ENCODE measurements around the gene WDR90. TPM values are rescaled to one million over a fixed set of nuclear protein-coding genes. Genes with fewer than 3 reads are reported as not detected.

The WDR90 gene
- total RNA-seq, 1 experiment from 2014 or later, result 118 TPM

- H3K79me2 ChIP-seq (ENCODE audit: low read depth), result no peaks in the 10 kb centered on the region
- H3K4me3 ChIP-seq, result peak within 1 kb of the TSS; percentile 49
- 0 out of 2 replicates have a peak, but pooled peaks cover 4% of the 10 kb centered on the region for H4K20me1 ChIP-seq (ENCODE audit: insufficient read depth)
- H3K27me3 ChIP-seq (ENCODE audit: insufficient read depth, low read depth), result peaks cover 75% of the 10 kb centered on the region
- peak in 1 of 2 experiments; percentile 60 for DNase-seq
- H3K4me2 ChIP-seq, result peak within 1 kb of the TSS; percentile 61
- no TSS peak for BruUV-seq (replicated peaks)
- no peak within 1 kb of the TSS for H2AFZ ChIP-seq
- TF ChIP-seq EZH2 (IDR thresholded peaks at IDR 0.05; ENCODE audit: low read depth), result no peak
- TF ChIP-seq, protein P1, sequence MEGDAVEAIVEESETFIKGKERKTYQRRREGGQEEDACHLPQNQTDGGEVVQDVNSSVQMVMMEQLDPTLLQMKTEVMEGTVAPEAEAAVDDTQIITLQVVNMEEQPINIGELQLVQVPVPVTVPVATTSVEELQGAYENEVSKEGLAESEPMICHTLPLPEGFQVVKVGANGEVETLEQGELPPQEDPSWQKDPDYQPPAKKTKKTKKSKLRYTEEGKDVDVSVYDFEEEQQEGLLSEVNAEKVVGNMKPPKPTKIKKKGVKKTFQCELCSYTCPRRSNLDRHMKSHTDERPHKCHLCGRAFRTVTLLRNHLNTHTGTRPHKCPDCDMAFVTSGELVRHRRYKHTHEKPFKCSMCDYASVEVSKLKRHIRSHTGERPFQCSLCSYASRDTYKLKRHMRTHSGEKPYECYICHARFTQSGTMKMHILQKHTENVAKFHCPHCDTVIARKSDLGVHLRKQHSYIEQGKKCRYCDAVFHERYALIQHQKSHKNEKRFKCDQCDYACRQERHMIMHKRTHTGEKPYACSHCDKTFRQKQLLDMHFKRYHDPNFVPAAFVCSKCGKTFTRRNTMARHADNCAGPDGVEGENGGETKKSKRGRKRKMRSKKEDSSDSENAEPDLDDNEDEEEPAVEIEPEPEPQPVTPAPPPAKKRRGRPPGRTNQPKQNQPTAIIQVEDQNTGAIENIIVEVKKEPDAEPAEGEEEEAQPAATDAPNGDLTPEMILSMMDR (conservative IDR thresholded peaks at IDR 0.05), result no peak
- H3K9me3 ChIP-seq (ENCODE audit: insufficient read depth, low read depth), result no peaks in the 10 kb centered on the region
- POLR2A ChIA-PET (ENCODE audit: unreplicated experiment), result no interaction called here
- H3K4me1 ChIP-seq (replicated peaks; ENCODE audit: insufficient read depth), result no peaks in the 10 kb centered on the region; the same call in 1 of the 2 replicates
- no peak within 1 kb of the TSS for H3K27ac ChIP-seq
- CTCF ChIA-PET, result interaction anchor here (0.6 kb wide), 1 partner anchor 47 kb away, joined by 3 read pairs; no protein-coding TSS in a partner anchor
- intact Hi-C loops (cut with micrococcal nuclease; ENCODE audit: unreplicated experiment), result no loop called here
- H3F3A ChIP-seq (ENCODE audit: insufficient read depth, low read depth), result peaks cover 6% of the 10 kb centered on the region; the same call in 1 of the 2 replicates
- no peaks in the 10 kb centered on the region for H3K36me3 ChIP-seq (ENCODE audit: low read depth)
- no peaks in the 10 kb centered on the region for H3K9me2 ChIP-seq (ENCODE audit: insufficient read depth)
Measured at GRCh38 chr16:705431-706188, 56.4 kb downstream of the WDR90 start, which contains the start of gene FBXL16. TSS of gene FBXL16 (minus strand) at chr16:705801. CDS start at chr16:697405, 8,396 bp downstream.

GRCh38 chr16:706189-707061, 57.3 kb downstream of the WDR90 start:
- intact Hi-C loops (cut with micrococcal nuclease; ENCODE audit: unreplicated experiment), result no loop called here
- H3K9me2 ChIP-seq (ENCODE audit: insufficient read depth), result no peaks in the 10 kb centered on the region
- peak overlapping the region; percentile 36; the same call in 1 of the 2 replicates for H3K4me2 ChIP-seq
- H3F3A ChIP-seq (ENCODE audit: insufficient read depth, low read depth), result peaks cover 6% of the 10 kb centered on the region; the same call in 1 of the 2 replicates
- TF ChIP-seq, protein P1 (conservative IDR thresholded peaks at IDR 0.05), result no peak
- TF ChIP-seq EZH2 (IDR thresholded peaks at IDR 0.05; ENCODE audit: low read depth), result 0 out of 2 replicates have a peak, but pooled peaks have one; percentile 52
- no TSS peak for BruUV-seq (replicated peaks)
- DNase-seq, result no peak
- peaks cover 4% of the 10 kb centered on the region; the same call in 1 of the 2 replicates for H3K4me1 ChIP-seq (replicated peaks; ENCODE audit: insufficient read depth)
- H3K79me2 ChIP-seq (ENCODE audit: low read depth), result no peaks in the 10 kb centered on the region
- ChIA-PET POLR2A (ENCODE audit: unreplicated experiment) (no interaction called here), CTCF (interaction anchor here (0.6 to 0.7 kb wide), 3 partner anchors 27 to 641 kb away, joined by 3 to 7 read pairs (median 4); no protein-coding TSS in a partner anchor)
- no peak overlapping the region; the same call in 1 of the 2 replicates for H3K4me3 ChIP-seq
- no peaks in the 10 kb centered on the region for H3K9me3 ChIP-seq (ENCODE audit: insufficient read depth, low read depth)
- no peaks in the 10 kb centered on the region for H3K36me3 ChIP-seq (ENCODE audit: low read depth)
- no peak overlapping the region for H2AFZ ChIP-seq
- H4K20me1 ChIP-seq (ENCODE audit: insufficient read depth), result 0 out of 2 replicates have a peak, but pooled peaks cover 4% of the 10 kb centered on the region
- no peak overlapping the region for H3K27ac ChIP-seq
- peaks cover 79% of the 10 kb centered on the region for H3K27me3 ChIP-seq (ENCODE audit: insufficient read depth, low read depth)

DNA sequence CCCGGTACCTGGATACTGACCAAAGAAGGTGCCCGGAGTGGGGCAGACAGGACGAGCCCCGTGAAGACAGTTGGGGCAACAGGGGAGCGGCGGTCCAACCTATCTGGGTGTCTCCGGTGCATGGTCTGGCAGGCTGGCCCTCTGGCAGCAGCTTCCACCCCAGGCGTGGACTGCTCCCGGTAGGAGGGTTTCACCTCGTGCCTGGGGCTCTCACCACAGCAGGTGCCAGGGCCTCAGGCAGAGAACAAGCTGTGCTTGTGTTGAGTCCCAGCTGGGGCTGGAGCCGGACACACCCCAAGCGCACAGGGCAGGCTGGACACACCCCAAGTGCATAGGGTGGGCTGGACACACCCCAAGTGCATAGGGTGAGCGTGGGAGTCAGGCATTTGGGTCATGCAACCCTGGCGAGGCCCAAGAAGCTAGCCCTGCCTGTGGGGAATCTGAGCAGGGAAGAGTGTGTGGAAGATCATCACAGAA, 57.9 kb downstream of the WDR90 start:
- Histone ChIP-seq H4K20me1 (ENCODE audit: insufficient read depth) (0 out of 2 replicates have a peak, but pooled peaks cover 4% of the 10 kb centered on the region), H3K9me2 (ENCODE audit: insufficient read depth) (no peaks in the 10 kb centered on the region), H3K4me3 (no peak overlapping the region), H3K27ac (no peak overlapping the region), H2AFZ (no peak overlapping the region), H3K27me3 (ENCODE audit: insufficient read depth, low read depth) (peaks cover 72% of the 10 kb centered on the region), H3F3A (ENCODE audit: insufficient read depth, low read depth) (peaks cover 8% of the 10 kb centered on the region), H3K36me3 (ENCODE audit: low read depth) (no peaks in the 10 kb centered on the region), H3K9me3 (ENCODE audit: insufficient read depth, low read depth) (no peaks in the 10 kb centered on the region), H3K79me2 (ENCODE audit: low read depth) (no peaks in the 10 kb centered on the region), H3K4me2 (peak overlapping the region; percentile 36; the same call in 1 of the 2 replicates), H3K4me1 (replicated peaks; ENCODE audit: insufficient read depth) (peaks cover 10% of the 10 kb centered on the region)
- TF ChIP-seq, protein P1 (conservative IDR thresholded peaks at IDR 0.05), result no peak
- no peak for TF ChIP-seq EZH2 (IDR thresholded peaks at IDR 0.05; ENCODE audit: low read depth)
- POLR2A ChIA-PET (ENCODE audit: unreplicated experiment), result interaction anchor here (0.6 kb wide), 1 partner anchor 375 kb away, joined by 4 read pairs; no protein-coding TSS in a partner anchor
- BruUV-seq (replicated peaks), result no TSS peak
- intact Hi-C loops (cut with micrococcal nuclease; ENCODE audit: unreplicated experiment), result no loop called here
- no peak for DNase-seq
- CTCF ChIA-PET, result interaction anchor here (0.6 to 0.7 kb wide), 2 partner anchors 67 to 640 kb away, joined by 3 to 4 read pairs; no protein-coding TSS in a partner anchor
